ENCODE data around the gene ZMAT5.

ZMAT5 gene

GRCh38 chr22:29751669-29752068, 15.1 kb downstream of the ZMAT5 start:
- DNase-seq, result no peak

- peak; percentile 90 for DNase-seq
Observed at GRCh38 chr22:29750559-29751538, 16.0 kb downstream of the ZMAT5 start.

GRCh38 chr22:29750029-29750428, 16.8 kb downstream of the ZMAT5 start:
- DNase-seq, result no peak

- DNase-seq, result peak; percentile 47
Observed at GRCh38 chr22:29748248-29748893, 18.4 kb downstream of the ZMAT5 start.

- DNase-seq, result no peak
Observed at GRCh38 chr22:29747832-29748231, 19.0 kb downstream of the ZMAT5 start.

- no peak for DNase-seq
Observed at GRCh38 chr22:29744902-29745301, 21.9 kb downstream of the ZMAT5 start.

- no peak for DNase-seq
Observed at GRCh38 chr22:29742326-29742725, 24.5 kb downstream of the ZMAT5 start.

GRCh38 chr22:29741926-29742325, 24.9 kb downstream of the ZMAT5 start:
- DNase-seq, result no peak

- no peak for DNase-seq
Observed at GRCh38 chr22:29740216-29740615, 26.6 kb downstream of the ZMAT5 start.

GRCh38 chr22:29739346-29739875, 27.4 kb downstream of the ZMAT5 start:
- no peak for DNase-seq

- no peak for DNase-seq
Observed at GRCh38 chr22:29738118-29738815, 28.5 kb downstream of the ZMAT5 start.

GRCh38 chr22:29737251-29738117, 29.3 kb downstream of the ZMAT5 start:
- peak; percentile 73 for DNase-seq

- DNase-seq, result peak; percentile 57
Observed at GRCh38 chr22:29735416-29735815, 31.4 kb downstream of the ZMAT5 start.

- peak; percentile 49 for DNase-seq
Observed at GRCh38 chr22:29734838-29735237, 32.0 kb downstream of the ZMAT5 start.

- peak; percentile 74 for DNase-seq
Observed at GRCh38 chr22:29734406-29734805, 32.4 kb downstream of the ZMAT5 start.

GRCh38 chr22:29733362-29734201, 33.2 kb downstream of the ZMAT5 start:
- DNase-seq, result peak; percentile 99

GRCh38 chr22:29732883-29733282, 33.9 kb downstream of the ZMAT5 start:
- no peak for DNase-seq

- no peak for DNase-seq
Observed at GRCh38 chr22:29731058-29731850, 35.6 kb downstream of the ZMAT5 start.

- no peak for DNase-seq
Observed at GRCh38 chr22:29729161-29729560, 37.6 kb downstream of the ZMAT5 start.

- peak; percentile 81 for DNase-seq
Observed at GRCh38 chr22:29727131-29727523, 39.7 kb downstream of the ZMAT5 start.
